GM23338 (cell line): ENCODE measurements around the gene SYNDIG1. TPM values are rescaled to one million over a fixed set of nuclear protein-coding genes. Genes with fewer than 3 reads are reported as not detected.

ENCODE experiments used
- ATAC-seq: fragments of 200-7000 bp; cut with Tn5 transposase; 3 replicates; pipeline ENCODE4 v1.9.1; 2020
- DNase-seq: peaks from one replicate; pipeline ENCODE4 v3.0.0-alpha.2; 2015; ENCODE audit warnings: low spot score
- H2AFZ ChIP-seq: fragments of 200-600 bp; sonication (generic); 2 replicates; pipeline ENCODE4 v1.8.0; 2016; ENCODE audit warnings: antibody characterized with exemption, mild to moderate bottlenecking, moderate library complexity
- H3F3A ChIP-seq: fragments of 200-600 bp; sonication (generic); replicated peaks from 2 replicates; pipeline ENCODE4 v1.8.0; 2017; ENCODE audit warnings: antibody characterized with exemption, mixed run types, low read depth
- H3K27ac ChIP-seq: fragments of 200-600 bp; sonication (generic); 2 replicates; pipeline ENCODE4 v1.6.1; 2016; ENCODE audit warnings: low read depth
- H3K27me3 ChIP-seq: fragments of 200-600 bp; sonication (generic); 2 replicates; pipeline ENCODE4 v1.8.0; 2016; ENCODE audit warnings: mild to moderate bottlenecking, mixed run types, moderate library complexity; ENCODE audit not compliant: insufficient read depth
- H3K36me3 ChIP-seq: fragments of 200-600 bp; sonication (generic); 2 replicates; pipeline ENCODE4 v1.8.0; 2016; ENCODE audit warnings: mild to moderate bottlenecking; ENCODE audit not compliant: insufficient read depth
- H3K4me1 ChIP-seq: fragments of 200-600 bp; sonication (generic); 2 replicates; pipeline ENCODE4 v1.8.0; 2016; ENCODE audit warnings: mild to moderate bottlenecking, moderate library complexity; ENCODE audit not compliant: insufficient read depth
- H3K4me2 ChIP-seq: fragments of 200-600 bp; sonication (generic); 2 replicates; pipeline ENCODE4 v1.7.1; 2017; ENCODE audit warnings: mixed run types
- H3K4me3 ChIP-seq: fragments of 200-600 bp; sonication (generic); 2 replicates; pipeline ENCODE4 v1.6.1; 2016; ENCODE audit warnings: mixed run types
- H3K79me2 ChIP-seq: fragments of 200-600 bp; sonication (generic); replicated peaks from 2 replicates; pipeline ENCODE4 v1.8.0; 2017; ENCODE audit warnings: mild to moderate bottlenecking; ENCODE audit not compliant: insufficient read depth
- H3K9me2 ChIP-seq: fragments of 200-600 bp; sonication (generic); 2 replicates; pipeline ENCODE4 v1.8.0; 2017; ENCODE audit not compliant: insufficient read depth
- H4K20me1 ChIP-seq: fragments of 200-600 bp; sonication (generic); replicated peaks from 2 replicates; pipeline ENCODE4 v1.8.0; 2017; ENCODE audit warnings: mild to moderate bottlenecking; ENCODE audit not compliant: insufficient read depth
- H3K27ac Mint-ChIP-seq: 2 replicates; pipeline ENCODE4 v1.8.0; 2020; ENCODE audit warnings: inconsistent platforms, mild to moderate bottlenecking, moderate library complexity, mixed read lengths
- H3K27me3 Mint-ChIP-seq: 3 replicates; pipeline ENCODE4 v1.8.0; 2022; ENCODE audit warnings: low read depth, mild to moderate bottlenecking, moderate library complexity, mixed read lengths, inconsistent platforms; ENCODE audit not compliant: insufficient read depth, poor library complexity
- H3K36me3 Mint-ChIP-seq: 3 replicates; pipeline ENCODE4 v1.8.0; 2021; ENCODE audit warnings: low read depth, mild to moderate bottlenecking, inconsistent platforms, moderate library complexity, mixed read lengths
- H3K4me1 Mint-ChIP-seq: 3 replicates; pipeline ENCODE4 v1.8.0; 2020; ENCODE audit warnings: mild to moderate bottlenecking, inconsistent platforms, mixed read lengths
- H3K4me3 Mint-ChIP-seq: 3 replicates; pipeline ENCODE4 v1.8.0; 2021; ENCODE audit warnings: moderate library complexity, mild to moderate bottlenecking, inconsistent platforms, mixed read lengths
- H3K9me3 Mint-ChIP-seq: 3 replicates; pipeline ENCODE4 v1.8.0; 2020; ENCODE audit warnings: moderate library complexity, mild to moderate bottlenecking, inconsistent platforms, mixed read lengths
- CREB1 ChIP-seq: fragments of 250-450 bp; sonication (Bioruptor Pico); IDR thresholded peaks from 2 replicates; pipeline ENCODE4 v1.5.0; 2020; ENCODE audit warnings: low read depth, mild to moderate bottlenecking, moderate library complexity
- EZH2 ChIP-seq: fragments of 200-600 bp; sonication (generic); IDR thresholded peaks from one replicate; pipeline ENCODE4 v1.8.0; 2017; ENCODE audit warnings: antibody characterized with exemption, mild to moderate bottlenecking, low read depth; ENCODE audit not compliant: unreplicated experiment
- EZH2phosphoT487 ChIP-seq: fragments of 200-600 bp; sonication (generic); IDR thresholded peaks from one replicate; pipeline ENCODE4 v1.8.1; 2018; ENCODE audit warnings: antibody characterized with exemption; ENCODE audit not compliant: unreplicated experiment
- JUNB ChIP-seq: IDR thresholded peaks from one replicate; pipeline ENCODE4 v1.6.1; 2016; ENCODE audit warnings: antibody characterized with exemption; ENCODE audit not compliant: unreplicated experiment
- NANOG ChIP-seq: IDR thresholded peaks from 2 replicates; pipeline ENCODE4 v1.6.1; 2016; ENCODE audit warnings: antibody characterized with exemption, borderline replicate concordance
- POLR2AphosphoS5 ChIP-seq: IDR thresholded peaks from 2 replicates; pipeline ENCODE4 v1.6.1; 2016; ENCODE audit warnings: antibody characterized with exemption, low read depth
- STAT1 ChIP-seq: IDR thresholded peaks from one replicate; pipeline ENCODE4 v1.6.1; 2016; ENCODE audit warnings: antibody characterized with exemption; ENCODE audit not compliant: unreplicated experiment
- ZNF114 ChIP-seq: fragments of 250-450 bp; sonication (Bioruptor Pico); IDR thresholded peaks from 2 replicates; pipeline ENCODE4 v1.5.0; 2020; ENCODE audit warnings: mild to moderate bottlenecking, moderate library complexity
- ZNF331 ChIP-seq: fragments of 250-450 bp; sonication (Bioruptor Pico); IDR thresholded peaks from 2 replicates; pipeline ENCODE4 v1.5.0; 2020; ENCODE audit warnings: low read depth, mild to moderate bottlenecking, moderate library complexity
- polyA plus RNA-seq: library from polyadenylated mRNA; unstranded; fragments of >200 nt; fragmentation: Nextera tagmentation; extraction: Ambion mirVana; gene quantifications from 2 replicates; pipeline ENCODE4 v1.2.1, GENCODE V29; 2016
- total RNA-seq: library from RNA; depleted of rRNA; stranded (reverse); fragments of >200 nt; shearing (Covaris generic); gene quantifications from 2 replicates; pipeline ENCODE4 v1.2.3, GENCODE V29; 2014
- TF ChIP-seq, protein P1 (sequence below): IDR thresholded peaks from one replicate; pipeline ENCODE4 v1.6.1; 2018; ENCODE audit warnings: antibody characterized with exemption; ENCODE audit not compliant: unreplicated experiment
- TF ChIP-seq, protein P2 (sequence below): fragments of 250-450 bp; sonication (Bioruptor Pico); IDR thresholded peaks from 2 replicates; pipeline ENCODE4 v1.5.0; 2020; ENCODE audit warnings: mild to moderate bottlenecking, moderate library complexity
- TF ChIP-seq, protein P3 (sequence below): IDR thresholded peaks from 2 replicates; pipeline ENCODE4 v1.6.1; 2016; ENCODE audit warnings: antibody characterized with exemption
- TF ChIP-seq, protein P4 (sequence below), 2 experiments: fragments of 200-600 bp in 1 of 2; sonication (generic) in 1 of 2; conservative IDR thresholded peaks; 2 replicates each; pipeline versions ENCODE4 v1.5.1 to v1.6.1; 2016 to 2017; ENCODE audit warnings: antibody characterized with exemption in 2 of 2, low read depth in 2 of 2, mild to moderate bottlenecking in 2 of 2, moderate library complexity in 1 of 2

SYNDIG1 gene
- total and polyA plus RNA-seq, 2 experiments from 2014 or later = 2.8 to 4.8 TPM

DNA sequence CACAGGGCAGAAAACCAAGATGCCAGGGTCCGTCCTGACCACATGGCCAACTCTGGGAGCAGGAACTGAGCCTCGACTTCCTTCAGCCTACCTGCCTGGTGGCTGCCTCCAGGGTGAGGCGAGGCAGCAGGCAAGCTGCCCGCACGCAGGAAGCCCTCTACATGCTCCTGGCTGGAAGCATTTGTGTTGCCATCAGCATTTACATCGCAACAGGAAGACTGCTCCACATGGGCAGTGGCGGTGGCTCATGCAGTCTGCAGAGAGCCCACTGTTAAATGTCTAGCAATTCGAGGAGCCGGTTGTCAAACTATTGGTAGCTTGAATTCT lies 233.8 kb downstream of the SYNDIG1 start:
- no peaks in the 10 kb centered on the region for H3K36me3 ChIP-seq
- H3K4me1 Mint-ChIP-seq = no peaks in the 10 kb centered on the region; the same call in 2 of the 3 replicates
- H3K27ac ChIP-seq = no peak overlapping the region
- no peaks in the 10 kb centered on the region for H3K27me3 ChIP-seq
- no peaks in the 10 kb centered on the region for H3K4me1 ChIP-seq
- no peaks in the 10 kb centered on the region for H3K9me2 ChIP-seq
- H3K4me3 ChIP-seq = no peak overlapping the region
- no peak for TF ChIP-seq POLR2AphosphoS5
- no peak for TF ChIP-seq EZH2phosphoT487
- TF ChIP-seq STAT1 = no peak
- no peak for TF ChIP-seq NANOG
- TF ChIP-seq, protein P1, sequence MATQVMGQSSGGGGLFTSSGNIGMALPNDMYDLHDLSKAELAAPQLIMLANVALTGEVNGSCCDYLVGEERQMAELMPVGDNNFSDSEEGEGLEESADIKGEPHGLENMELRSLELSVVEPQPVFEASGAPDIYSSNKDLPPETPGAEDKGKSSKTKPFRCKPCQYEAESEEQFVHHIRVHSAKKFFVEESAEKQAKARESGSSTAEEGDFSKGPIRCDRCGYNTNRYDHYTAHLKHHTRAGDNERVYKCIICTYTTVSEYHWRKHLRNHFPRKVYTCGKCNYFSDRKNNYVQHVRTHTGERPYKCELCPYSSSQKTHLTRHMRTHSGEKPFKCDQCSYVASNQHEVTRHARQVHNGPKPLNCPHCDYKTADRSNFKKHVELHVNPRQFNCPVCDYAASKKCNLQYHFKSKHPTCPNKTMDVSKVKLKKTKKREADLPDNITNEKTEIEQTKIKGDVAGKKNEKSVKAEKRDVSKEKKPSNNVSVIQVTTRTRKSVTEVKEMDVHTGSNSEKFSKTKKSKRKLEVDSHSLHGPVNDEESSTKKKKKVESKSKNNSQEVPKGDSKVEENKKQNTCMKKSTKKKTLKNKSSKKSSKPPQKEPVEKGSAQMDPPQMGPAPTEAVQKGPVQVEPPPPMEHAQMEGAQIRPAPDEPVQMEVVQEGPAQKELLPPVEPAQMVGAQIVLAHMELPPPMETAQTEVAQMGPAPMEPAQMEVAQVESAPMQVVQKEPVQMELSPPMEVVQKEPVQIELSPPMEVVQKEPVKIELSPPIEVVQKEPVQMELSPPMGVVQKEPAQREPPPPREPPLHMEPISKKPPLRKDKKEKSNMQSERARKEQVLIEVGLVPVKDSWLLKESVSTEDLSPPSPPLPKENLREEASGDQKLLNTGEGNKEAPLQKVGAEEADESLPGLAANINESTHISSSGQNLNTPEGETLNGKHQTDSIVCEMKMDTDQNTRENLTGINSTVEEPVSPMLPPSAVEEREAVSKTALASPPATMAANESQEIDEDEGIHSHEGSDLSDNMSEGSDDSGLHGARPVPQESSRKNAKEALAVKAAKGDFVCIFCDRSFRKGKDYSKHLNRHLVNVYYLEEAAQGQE = no peak
- TF ChIP-seq, protein P2, sequence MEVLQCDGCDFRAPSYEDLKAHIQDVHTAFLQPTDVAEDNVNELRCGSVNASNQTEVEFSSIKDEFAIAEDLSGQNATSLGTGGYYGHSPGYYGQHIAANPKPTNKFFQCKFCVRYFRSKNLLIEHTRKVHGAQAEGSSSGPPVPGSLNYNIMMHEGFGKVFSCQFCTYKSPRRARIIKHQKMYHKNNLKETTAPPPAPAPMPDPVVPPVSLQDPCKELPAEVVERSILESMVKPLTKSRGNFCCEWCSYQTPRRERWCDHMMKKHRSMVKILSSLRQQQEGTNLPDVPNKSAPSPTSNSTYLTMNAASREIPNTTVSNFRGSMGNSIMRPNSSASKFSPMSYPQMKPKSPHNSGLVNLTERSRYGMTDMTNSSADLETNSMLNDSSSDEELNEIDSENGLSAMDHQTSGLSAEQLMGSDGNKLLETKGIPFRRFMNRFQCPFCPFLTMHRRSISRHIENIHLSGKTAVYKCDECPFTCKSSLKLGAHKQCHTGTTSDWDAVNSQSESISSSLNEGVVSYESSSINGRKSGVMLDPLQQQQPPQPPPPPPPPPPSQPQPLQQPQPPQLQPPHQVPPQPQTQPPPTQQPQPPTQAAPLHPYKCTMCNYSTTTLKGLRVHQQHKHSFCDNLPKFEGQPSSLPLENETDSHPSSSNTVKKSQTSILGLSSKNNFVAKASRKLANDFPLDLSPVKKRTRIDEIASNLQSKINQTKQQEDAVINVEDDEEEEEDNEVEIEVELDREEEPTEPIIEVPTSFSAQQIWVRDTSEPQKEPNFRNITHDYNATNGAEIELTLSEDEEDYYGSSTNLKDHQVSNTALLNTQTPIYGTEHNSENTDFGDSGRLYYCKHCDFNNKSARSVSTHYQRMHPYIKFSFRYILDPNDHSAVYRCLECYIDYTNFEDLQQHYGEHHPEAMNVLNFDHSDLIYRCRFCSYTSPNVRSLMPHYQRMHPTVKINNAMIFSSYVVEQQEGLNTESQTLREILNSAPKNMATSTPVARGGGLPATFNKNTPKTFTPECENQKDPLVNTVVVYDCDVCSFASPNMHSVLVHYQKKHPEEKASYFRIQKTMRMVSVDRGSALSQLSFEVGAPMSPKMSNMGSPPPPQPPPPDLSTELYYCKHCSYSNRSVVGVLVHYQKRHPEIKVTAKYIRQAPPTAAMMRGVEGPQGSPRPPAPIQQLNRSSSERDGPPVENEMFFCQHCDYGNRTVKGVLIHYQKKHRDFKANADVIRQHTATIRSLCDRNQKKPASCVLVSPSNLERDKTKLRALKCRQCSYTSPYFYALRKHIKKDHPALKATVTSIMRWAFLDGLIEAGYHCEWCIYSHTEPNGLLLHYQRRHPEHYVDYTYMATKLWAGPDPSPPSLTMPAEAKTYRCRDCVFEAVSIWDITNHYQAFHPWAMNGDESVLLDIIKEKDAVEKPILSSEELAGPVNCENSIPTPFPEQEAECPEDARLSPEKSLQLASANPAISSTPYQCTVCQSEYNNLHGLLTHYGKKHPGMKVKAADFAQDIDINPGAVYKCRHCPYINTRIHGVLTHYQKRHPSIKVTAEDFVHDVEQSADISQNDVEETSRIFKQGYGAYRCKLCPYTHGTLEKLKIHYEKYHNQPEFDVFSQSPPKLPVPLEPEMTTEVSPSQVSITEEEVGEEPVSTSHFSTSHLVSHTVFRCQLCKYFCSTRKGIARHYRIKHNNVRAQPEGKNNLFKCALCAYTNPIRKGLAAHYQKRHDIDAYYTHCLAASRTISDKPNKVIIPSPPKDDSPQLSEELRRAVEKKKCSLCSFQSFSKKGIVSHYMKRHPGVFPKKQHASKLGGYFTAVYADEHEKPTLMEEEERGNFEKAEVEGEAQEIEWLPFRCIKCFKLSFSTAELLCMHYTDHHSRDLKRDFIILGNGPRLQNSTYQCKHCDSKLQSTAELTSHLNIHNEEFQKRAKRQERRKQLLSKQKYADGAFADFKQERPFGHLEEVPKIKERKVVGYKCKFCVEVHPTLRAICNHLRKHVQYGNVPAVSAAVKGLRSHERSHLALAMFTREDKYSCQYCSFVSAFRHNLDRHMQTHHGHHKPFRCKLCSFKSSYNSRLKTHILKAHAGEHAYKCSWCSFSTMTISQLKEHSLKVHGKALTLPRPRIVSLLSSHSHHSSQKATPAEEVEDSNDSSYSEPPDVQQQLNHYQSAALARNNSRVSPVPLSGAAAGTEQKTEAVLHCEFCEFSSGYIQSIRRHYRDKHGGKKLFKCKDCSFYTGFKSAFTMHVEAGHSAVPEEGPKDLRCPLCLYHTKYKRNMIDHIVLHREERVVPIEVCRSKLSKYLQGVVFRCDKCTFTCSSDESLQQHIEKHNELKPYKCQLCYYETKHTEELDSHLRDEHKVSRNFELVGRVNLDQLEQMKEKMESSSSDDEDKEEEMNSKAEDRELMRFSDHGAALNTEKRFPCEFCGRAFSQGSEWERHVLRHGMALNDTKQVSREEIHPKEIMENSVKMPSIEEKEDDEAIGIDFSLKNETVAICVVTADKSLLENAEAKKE (CRISPR knock-in tag) = no peak
- TF ChIP-seq, protein P3, sequence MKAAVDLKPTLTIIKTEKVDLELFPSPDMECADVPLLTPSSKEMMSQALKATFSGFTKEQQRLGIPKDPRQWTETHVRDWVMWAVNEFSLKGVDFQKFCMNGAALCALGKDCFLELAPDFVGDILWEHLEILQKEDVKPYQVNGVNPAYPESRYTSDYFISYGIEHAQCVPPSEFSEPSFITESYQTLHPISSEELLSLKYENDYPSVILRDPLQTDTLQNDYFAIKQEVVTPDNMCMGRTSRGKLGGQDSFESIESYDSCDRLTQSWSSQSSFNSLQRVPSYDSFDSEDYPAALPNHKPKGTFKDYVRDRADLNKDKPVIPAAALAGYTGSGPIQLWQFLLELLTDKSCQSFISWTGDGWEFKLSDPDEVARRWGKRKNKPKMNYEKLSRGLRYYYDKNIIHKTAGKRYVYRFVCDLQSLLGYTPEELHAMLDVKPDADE = no peak
- TF ChIP-seq, protein P4, sequence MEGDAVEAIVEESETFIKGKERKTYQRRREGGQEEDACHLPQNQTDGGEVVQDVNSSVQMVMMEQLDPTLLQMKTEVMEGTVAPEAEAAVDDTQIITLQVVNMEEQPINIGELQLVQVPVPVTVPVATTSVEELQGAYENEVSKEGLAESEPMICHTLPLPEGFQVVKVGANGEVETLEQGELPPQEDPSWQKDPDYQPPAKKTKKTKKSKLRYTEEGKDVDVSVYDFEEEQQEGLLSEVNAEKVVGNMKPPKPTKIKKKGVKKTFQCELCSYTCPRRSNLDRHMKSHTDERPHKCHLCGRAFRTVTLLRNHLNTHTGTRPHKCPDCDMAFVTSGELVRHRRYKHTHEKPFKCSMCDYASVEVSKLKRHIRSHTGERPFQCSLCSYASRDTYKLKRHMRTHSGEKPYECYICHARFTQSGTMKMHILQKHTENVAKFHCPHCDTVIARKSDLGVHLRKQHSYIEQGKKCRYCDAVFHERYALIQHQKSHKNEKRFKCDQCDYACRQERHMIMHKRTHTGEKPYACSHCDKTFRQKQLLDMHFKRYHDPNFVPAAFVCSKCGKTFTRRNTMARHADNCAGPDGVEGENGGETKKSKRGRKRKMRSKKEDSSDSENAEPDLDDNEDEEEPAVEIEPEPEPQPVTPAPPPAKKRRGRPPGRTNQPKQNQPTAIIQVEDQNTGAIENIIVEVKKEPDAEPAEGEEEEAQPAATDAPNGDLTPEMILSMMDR (conservative IDR thresholded peaks at IDR 0.05; ENCODE audit: low read depth in 2 of 2) = no peak
- no peak for TF ChIP-seq ZNF114
- no peak for TF ChIP-seq ZNF331 (CRISPR knock-in tag)
- TF ChIP-seq JUNB = no peak
- TF ChIP-seq CREB1 (CRISPR knock-in tag) = no peak
- no peak for TF ChIP-seq EZH2
- H4K20me1 ChIP-seq = no peaks in the 10 kb centered on the region
- no peaks in the 10 kb centered on the region; the same call in 2 of the 3 replicates for H3K36me3 Mint-ChIP-seq
- H3F3A ChIP-seq = no peaks in the 10 kb centered on the region
- no peak overlapping the region for H2AFZ ChIP-seq
- DNase-seq (no peak), ATAC-seq (no peak)
- H3K79me2 ChIP-seq = no peaks in the 10 kb centered on the region
- H3K4me3 Mint-ChIP-seq = no peak overlapping the region
- no peaks in the 10 kb centered on the region; the same call in 2 of the 3 replicates for H3K9me3 Mint-ChIP-seq
- H3K27me3 Mint-ChIP-seq = peaks cover 7% of the 10 kb centered on the region
- H3K4me2 ChIP-seq = no peak overlapping the region
- no peak overlapping the region for H3K27ac Mint-ChIP-seq
